Subcutaneous adipose tissue (tissue), 4 donors: Measurements from ENCODE around the gene RHOXF2B. TPM values are rescaled to one million over a fixed set of nuclear protein-coding genes. Genes with fewer than 3 reads are reported as not detected.
"Not testable (repeated sequence)": the region's sequence is repeated elsewhere in the genome, so short reads cannot be mapped to it uniquely, and the experiment has no call there.

Experiments used
- total RNA-seq, 4 donors: library from RNA; depleted of rRNA; stranded (reverse); fragments of >200 nt; gene quantifications; one replicate each; pipeline ENCODE4 v1.1.0, GENCODE V29; 2016
- TF ChIP-seq, protein P1 (sequence below): fragments of 450-650 bp; IDR thresholded peaks from one replicate; pipeline ENCODE4 v1.5.1; 2016; ENCODE audit warnings: low read depth, mild to moderate bottlenecking, control low read depth, antibody characterized with exemption, moderate library complexity

Gene RHOXF2B
- total RNA-seq: not detected

- TF ChIP-seq, protein P1, sequence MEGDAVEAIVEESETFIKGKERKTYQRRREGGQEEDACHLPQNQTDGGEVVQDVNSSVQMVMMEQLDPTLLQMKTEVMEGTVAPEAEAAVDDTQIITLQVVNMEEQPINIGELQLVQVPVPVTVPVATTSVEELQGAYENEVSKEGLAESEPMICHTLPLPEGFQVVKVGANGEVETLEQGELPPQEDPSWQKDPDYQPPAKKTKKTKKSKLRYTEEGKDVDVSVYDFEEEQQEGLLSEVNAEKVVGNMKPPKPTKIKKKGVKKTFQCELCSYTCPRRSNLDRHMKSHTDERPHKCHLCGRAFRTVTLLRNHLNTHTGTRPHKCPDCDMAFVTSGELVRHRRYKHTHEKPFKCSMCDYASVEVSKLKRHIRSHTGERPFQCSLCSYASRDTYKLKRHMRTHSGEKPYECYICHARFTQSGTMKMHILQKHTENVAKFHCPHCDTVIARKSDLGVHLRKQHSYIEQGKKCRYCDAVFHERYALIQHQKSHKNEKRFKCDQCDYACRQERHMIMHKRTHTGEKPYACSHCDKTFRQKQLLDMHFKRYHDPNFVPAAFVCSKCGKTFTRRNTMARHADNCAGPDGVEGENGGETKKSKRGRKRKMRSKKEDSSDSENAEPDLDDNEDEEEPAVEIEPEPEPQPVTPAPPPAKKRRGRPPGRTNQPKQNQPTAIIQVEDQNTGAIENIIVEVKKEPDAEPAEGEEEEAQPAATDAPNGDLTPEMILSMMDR: not testable (repeated sequence)
Measured at GRCh38 chrX:120077590-120077989, at the start of gene RHOXF2B. RHOXF2B (minus strand) TSS chrX:120077690; CDS start chrX:120077552, 138 bp downstream.

- TF ChIP-seq, protein P1: no peak
Measured at GRCh38 chrX:120125444-120125843, 48.0 kb upstream of the RHOXF2B start.

DNA sequence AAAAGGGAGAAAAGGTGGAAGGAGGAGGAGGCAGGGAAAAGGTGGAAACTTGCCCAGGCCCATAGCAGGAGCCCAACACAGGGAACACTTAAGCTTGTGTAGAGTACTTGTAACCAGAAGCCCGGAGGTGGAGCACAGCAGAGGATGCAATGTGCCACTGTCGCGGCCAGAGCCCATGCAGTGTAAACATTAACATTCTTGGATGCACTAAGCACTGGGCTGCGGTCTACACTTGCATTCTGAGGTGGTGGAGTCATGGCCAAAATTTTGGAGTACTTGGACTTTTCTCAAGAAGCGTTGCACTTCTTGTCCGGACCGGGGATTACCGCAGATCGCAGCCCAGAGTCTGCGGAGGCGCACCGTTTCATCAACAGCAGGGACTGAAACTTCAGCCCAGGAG lies 42.7 kb upstream of the RHOXF2B start:
- TF ChIP-seq, protein P1: no peak

DNA sequence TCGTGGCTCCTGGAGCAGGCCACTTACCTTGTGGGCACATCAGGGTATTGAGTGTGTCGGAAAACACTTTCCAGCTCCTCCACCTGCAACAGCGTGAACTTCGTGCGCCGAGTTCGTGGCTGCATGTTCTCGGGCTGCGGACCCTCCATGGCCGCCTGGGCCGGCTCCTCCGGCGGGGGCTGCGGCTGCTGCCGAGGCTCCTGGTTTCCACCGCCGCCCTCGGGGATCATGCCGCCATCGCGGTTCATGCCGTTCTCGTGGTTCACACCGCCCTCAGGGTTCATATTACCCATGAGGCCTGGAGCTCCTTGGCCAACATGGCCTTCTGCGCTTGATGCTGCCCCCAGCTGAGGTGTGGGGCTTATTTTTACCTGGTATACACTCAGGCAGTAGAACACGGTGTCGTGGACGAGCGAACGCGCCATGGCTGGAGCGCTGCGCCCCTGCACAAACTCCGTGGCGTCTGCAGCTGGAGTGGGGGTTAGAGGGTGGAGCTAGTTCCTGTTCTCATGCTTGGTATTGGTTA lies 38.0 kb upstream of the RHOXF2B start, which contains the start of gene RHOXF1:
Gene RHOXF1, minus strand, starts transcription at position 476 of the 526 bp plus-strand sequence. Its CDS starts 51 bp downstream, at position 425.
- TF ChIP-seq, protein P1: no peak

- TF ChIP-seq, protein P1: no peak
Measured at GRCh38 chrX:120111611-120112010, 34.1 kb upstream of the RHOXF2B start.

DNA sequence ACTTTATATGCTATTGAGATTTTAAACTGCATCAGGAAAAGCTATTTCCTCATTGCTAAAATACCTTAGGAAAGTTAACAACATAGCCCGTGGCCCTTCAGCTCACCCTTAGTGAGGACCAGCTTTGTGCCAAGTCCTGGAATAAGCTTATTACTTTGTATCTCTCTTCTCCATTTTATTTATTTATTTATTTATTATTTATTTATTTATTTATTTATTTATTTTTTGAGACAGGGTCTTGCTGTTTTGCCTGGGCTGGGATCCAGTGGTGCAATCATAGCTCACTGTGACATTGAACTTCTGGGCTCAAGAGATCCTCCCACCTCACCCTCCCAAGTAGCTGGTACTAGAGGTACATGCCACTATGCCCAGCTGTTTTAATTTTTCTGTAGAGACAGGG lies 31.9 kb upstream of the RHOXF2B start:
- TF ChIP-seq, protein P1: no peak

- TF ChIP-seq, protein P1: no peak
Measured at GRCh38 chrX:120090208-120090607, 12.7 kb upstream of the RHOXF2B start.
